SH-SY5Y (cell line): ENCODE data around the gene EPB41L2.

Source experiments
- GATA2 ChIP-seq: IDR thresholded peaks from 2 replicates; pipeline ENCODE4 v1.6.1; 2011; ENCODE audit warnings: mild to moderate bottlenecking, low read depth, low read length
- GATA3 ChIP-seq: IDR thresholded peaks from 2 replicates; pipeline ENCODE4 v1.6.1; 2011; ENCODE audit warnings: low read depth, mild to moderate bottlenecking, low read length, moderate library complexity

The EPB41L2 gene

GRCh38 chr6:130824978-130825694 is 237.9 kb downstream of the EPB41L2 start:
- TF ChIP-seq GATA2 (no peak), GATA3 (no peak)

- no peak for TF ChIP-seq GATA3
- no peak for TF ChIP-seq GATA2
Observed at GRCh38 chr6:130822736-130823135, 240.3 kb downstream of the EPB41L2 start.

DNA sequence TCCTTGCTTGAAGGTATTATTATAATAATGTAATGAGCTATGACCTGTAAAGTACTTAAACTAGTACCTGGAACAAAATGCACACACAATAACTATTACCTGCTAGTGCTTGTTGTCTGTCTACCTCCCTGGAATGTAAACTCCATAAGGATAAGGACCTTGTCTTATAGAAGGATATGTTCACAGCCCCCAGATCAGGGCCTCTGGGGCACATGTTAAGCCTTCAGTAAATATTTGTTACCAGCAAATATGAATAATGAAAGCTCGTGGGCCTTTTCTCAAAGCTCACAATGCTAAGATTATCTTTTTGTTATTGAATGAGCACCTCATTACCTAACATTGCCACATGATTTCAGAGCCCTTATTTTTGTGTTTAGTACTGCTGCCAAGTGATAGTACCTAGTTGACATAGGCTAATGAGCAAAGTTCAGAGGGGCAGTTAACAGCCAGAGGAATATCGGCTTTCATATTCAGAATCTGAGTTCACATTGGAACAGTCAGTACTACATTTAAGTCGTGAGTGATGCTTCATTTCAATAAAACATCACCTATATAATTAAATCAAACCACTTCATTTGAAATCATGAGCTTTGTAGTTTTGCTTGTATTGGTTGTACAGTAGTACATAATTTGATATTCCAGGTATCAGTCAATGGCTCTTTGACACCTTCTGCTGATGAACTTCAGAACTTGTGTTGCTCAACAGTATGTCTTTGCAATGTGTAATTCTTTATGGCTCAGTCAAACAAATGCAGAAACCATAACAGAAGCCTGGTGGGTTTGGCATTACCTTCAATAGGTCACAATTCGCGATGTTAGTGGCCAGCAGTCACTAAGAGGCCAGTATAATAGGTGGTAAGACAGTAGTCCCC is 247.6 kb downstream of the EPB41L2 start:
- no peak for TF ChIP-seq GATA3
- TF ChIP-seq GATA2, result no peak

DNA sequence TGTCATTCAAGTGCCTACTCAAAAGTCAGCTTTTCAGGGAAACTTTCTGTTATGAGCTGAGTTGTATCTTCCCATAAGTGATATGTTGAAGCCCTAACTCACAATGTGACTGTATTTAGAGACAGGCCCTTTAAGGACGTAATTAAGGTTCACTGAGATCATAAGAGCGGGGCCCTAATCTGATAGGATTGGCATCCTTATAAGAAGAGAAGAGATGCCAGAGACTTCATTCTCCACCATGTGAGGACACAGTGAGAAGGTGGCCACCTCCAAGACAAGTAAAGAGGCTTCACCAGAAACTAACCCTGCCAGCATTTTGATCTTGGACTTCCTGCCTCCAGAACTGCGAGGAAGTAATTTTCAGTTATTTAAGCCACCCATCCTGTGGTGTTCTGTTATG is 248.5 kb downstream of the EPB41L2 start:
- TF ChIP-seq GATA3, result no peak
- TF ChIP-seq GATA2, result no peak

- TF ChIP-seq GATA3 (no peak), GATA2 (no peak)
Observed at GRCh38 chr6:130811932-130812331, 251.1 kb downstream of the EPB41L2 start.

- TF ChIP-seq GATA3 (no peak), GATA2 (no peak)
Observed at GRCh38 chr6:130810307-130811030, 252.6 kb downstream of the EPB41L2 start.

DNA sequence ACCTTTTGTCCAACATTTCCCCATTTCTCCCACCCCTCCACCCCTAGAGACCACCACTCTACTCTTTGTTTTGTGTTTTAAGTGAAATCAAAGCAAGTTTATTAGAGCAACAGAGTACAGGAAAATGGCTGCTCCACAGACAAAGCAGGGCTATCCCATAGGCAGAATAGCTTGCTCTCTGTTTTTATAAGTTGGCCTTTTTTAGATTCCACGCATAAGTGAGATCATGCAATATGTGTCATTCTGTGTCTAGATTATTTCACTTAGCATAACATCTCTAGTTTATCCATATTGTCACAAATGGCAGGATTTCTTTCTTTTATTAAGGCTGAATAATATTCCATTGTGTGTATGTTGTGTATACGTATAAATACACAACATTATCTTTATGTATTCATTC is 266.0 kb downstream of the EPB41L2 start:
- no peak for TF ChIP-seq GATA2
- no peak for TF ChIP-seq GATA3

DNA sequence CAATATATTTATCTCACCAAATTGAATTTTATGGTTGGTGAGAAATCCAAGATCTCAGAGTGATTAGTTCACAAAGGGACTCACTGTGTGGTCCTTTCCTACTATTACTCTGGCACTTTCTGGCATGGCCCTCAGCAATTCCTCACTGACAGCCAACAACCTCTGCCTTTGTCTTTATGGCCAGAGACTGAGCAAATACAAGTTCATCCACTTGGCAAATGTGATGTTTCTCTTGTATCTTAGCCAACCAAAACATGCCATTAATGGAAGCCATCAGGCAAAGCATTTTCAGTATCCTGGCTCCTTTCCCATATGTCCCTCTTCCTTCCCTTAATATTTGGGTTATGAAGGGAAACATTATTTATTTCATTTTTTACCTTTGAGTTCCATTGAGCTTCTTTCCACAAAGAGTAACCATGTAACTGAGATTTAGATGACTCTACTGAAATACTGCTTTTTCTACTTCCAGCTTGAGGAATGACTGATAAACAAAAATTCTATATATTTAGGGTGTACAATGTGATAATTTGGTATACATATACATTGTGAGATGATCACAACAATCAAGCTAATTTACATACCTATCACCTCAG is 266.6 kb downstream of the EPB41L2 start:
- TF ChIP-seq GATA2 (no peak), GATA3 (no peak)

DNA sequence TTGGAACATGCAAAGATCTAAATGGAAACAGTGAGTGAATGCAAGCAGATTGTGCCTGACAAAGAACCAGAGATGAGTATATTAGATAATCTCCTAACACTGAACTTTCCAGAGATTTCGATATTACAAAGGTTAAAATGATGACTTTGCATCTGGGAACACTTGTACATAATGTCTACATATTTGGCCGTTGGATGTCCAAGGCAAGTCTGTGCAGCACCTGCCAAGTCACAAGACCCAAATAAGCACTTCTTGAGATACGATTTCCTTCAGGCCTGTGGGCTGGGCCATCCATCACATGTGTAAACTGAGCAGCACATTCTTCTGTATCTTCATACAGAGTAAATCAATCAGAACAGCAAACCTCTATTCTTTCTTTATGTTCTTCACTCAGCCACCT is 268.3 kb downstream of the EPB41L2 start:
- TF ChIP-seq GATA2 (no peak), GATA3 (no peak)

- TF ChIP-seq GATA3 (no peak), GATA2 (no peak)
Observed at GRCh38 chr6:130794010-130794697, 268.9 kb downstream of the EPB41L2 start.
